SK-N-SH treated with all-trans-retinoic acid at 6 μM for 48 hours (cell line): ENCODE measurements around the gene STK26.

Source experiments
- ATAC-seq: fragments of 200-7000 bp; cut with Tn5 transposase; 3 replicates; pipeline ENCODE4 v1.9.1; 2020; ENCODE audit warnings: mild to moderate bottlenecking, moderate library complexity
- ARNTL ChIP-seq: fragments of 450-650 bp; formaldehyde crosslinking; IDR thresholded peaks from 2 replicates; pipeline ENCODE4 v1.5.0; 2020; ENCODE audit warnings: low read depth, mild to moderate bottlenecking, moderate library complexity, borderline replicate concordance
- CSDC2 ChIP-seq: fragments of 250-450 bp; sonication (Bioruptor Pico); IDR thresholded peaks from 2 replicates; pipeline ENCODE4 v1.5.0; 2020; ENCODE audit warnings: mild to moderate bottlenecking, moderate library complexity
- ESRRG ChIP-seq: fragments of 250-450 bp; sonication (Bioruptor Pico); IDR thresholded peaks from 2 replicates; pipeline ENCODE4 v1.6.1; 2021; ENCODE audit warnings: mild to moderate bottlenecking
- GLIS3 ChIP-seq: fragments of 250-450 bp; sonication (Bioruptor Pico); IDR thresholded peaks from 2 replicates; pipeline ENCODE4 v1.5.0; 2020; ENCODE audit warnings: mild to moderate bottlenecking, moderate library complexity
- ISL1 ChIP-seq: fragments of 250-450 bp; sonication (Bioruptor Pico); IDR thresholded peaks from 2 replicates; pipeline ENCODE4 v2.1.2; 2022; ENCODE audit warnings: mild to moderate bottlenecking, moderate library complexity
- PPARA ChIP-seq: fragments of 250-450 bp; sonication (Bioruptor Pico); IDR thresholded peaks from 2 replicates; pipeline ENCODE4 v1.5.0; 2020; ENCODE audit warnings: mild to moderate bottlenecking, borderline replicate concordance
- SNAI2 ChIP-seq: fragments of 250-450 bp; sonication (Bioruptor Pico); IDR thresholded peaks from 2 replicates; pipeline ENCODE4 v1.5.0; 2020; ENCODE audit warnings: mild to moderate bottlenecking, moderate library complexity
- TCF4 ChIP-seq: fragments of 250-450 bp; sonication (Bioruptor Pico); IDR thresholded peaks from 2 replicates; pipeline ENCODE4 v1.8.0; 2021; ENCODE audit warnings: mild to moderate bottlenecking, moderate library complexity, borderline replicate concordance
- TOX ChIP-seq: fragments of 250-450 bp; sonication (Bioruptor Pico); IDR thresholded peaks from 2 replicates; pipeline ENCODE4 v1.8.0; 2021; ENCODE audit warnings: mild to moderate bottlenecking, moderate library complexity, borderline replicate concordance
- ZC3H10 ChIP-seq: fragments of 250-450 bp; sonication (Bioruptor Pico); IDR thresholded peaks from 2 replicates; pipeline ENCODE4 v1.5.1; 2021; ENCODE audit warnings: mild to moderate bottlenecking, moderate library complexity
- ZFP30 ChIP-seq: fragments of 450-650 bp; formaldehyde crosslinking; IDR thresholded peaks from 2 replicates; pipeline ENCODE4 v1.5.0; 2022; ENCODE audit warnings: mild to moderate bottlenecking, moderate library complexity
- ZNF565 ChIP-seq: fragments of 450-650 bp; formaldehyde crosslinking; conservative IDR thresholded peaks from 2 replicates; pipeline ENCODE4 v1.5.0; 2020; ENCODE audit warnings: low read depth, mild to moderate bottlenecking, moderate library complexity
- ZNF70 ChIP-seq: fragments of 450-650 bp; formaldehyde crosslinking; IDR thresholded peaks from 2 replicates; pipeline ENCODE4 v1.5.0; 2020; ENCODE audit warnings: mild to moderate bottlenecking, moderate library complexity
- ZNF8 ChIP-seq: fragments of 450-650 bp; formaldehyde crosslinking; IDR thresholded peaks from 2 replicates; pipeline ENCODE4 v1.5.0; 2020; ENCODE audit warnings: mild to moderate bottlenecking, moderate library complexity
- TF ChIP-seq, protein P1 (sequence below): fragments of 250-450 bp; sonication (Bioruptor Pico); IDR thresholded peaks from 2 replicates; pipeline ENCODE4 v1.5.0; 2020; ENCODE audit warnings: mild to moderate bottlenecking, moderate library complexity
- TF ChIP-seq, protein P2 (sequence below): fragments of 250-450 bp; sonication (Bioruptor Pico); IDR thresholded peaks from 2 replicates; pipeline ENCODE4 v1.5.1; 2020; ENCODE audit warnings: low read depth, mild to moderate bottlenecking, moderate library complexity
- TF ChIP-seq, protein P3 (sequence below): fragments of 250-450 bp; sonication (Bioruptor Pico); IDR thresholded peaks from 2 replicates; pipeline ENCODE4 v1.8.0; 2020; ENCODE audit warnings: mild to moderate bottlenecking, moderate library complexity, borderline replicate concordance
- TF ChIP-seq, protein P4 (sequence below): fragments of 250-450 bp; sonication (Bioruptor Pico); IDR thresholded peaks from 2 replicates; pipeline ENCODE4 v1.8.0; 2021; ENCODE audit warnings: low read depth, mild to moderate bottlenecking, moderate library complexity, borderline replicate concordance
- TF ChIP-seq, protein P5 (sequence below): fragments of 250-450 bp; sonication (Bioruptor Pico); IDR thresholded peaks from 2 replicates; pipeline ENCODE4 v1.5.1; 2021; ENCODE audit warnings: mild to moderate bottlenecking, moderate library complexity

Gene STK26

DNA sequence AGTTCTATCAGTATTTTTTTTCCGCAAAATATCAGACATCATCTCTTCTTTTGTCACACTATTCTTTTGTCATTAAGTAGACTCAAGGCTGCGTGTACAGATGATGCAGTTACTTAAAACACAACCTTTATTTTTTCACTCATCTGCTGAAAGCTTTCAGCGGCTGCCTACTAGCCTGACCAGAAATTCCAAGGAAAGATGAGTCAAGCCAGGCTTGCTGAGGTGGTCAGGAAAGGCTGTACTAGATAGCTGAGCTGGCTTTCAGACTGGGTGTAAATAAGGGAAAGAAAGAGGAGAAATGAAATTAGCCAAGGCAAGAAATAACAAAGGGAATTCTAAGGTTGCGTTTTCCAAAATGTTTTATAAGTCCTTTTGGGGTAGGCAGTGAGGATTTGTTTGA is 17.9 kb downstream of the STK26 start (continued):
- TF ChIP-seq, protein P1, sequence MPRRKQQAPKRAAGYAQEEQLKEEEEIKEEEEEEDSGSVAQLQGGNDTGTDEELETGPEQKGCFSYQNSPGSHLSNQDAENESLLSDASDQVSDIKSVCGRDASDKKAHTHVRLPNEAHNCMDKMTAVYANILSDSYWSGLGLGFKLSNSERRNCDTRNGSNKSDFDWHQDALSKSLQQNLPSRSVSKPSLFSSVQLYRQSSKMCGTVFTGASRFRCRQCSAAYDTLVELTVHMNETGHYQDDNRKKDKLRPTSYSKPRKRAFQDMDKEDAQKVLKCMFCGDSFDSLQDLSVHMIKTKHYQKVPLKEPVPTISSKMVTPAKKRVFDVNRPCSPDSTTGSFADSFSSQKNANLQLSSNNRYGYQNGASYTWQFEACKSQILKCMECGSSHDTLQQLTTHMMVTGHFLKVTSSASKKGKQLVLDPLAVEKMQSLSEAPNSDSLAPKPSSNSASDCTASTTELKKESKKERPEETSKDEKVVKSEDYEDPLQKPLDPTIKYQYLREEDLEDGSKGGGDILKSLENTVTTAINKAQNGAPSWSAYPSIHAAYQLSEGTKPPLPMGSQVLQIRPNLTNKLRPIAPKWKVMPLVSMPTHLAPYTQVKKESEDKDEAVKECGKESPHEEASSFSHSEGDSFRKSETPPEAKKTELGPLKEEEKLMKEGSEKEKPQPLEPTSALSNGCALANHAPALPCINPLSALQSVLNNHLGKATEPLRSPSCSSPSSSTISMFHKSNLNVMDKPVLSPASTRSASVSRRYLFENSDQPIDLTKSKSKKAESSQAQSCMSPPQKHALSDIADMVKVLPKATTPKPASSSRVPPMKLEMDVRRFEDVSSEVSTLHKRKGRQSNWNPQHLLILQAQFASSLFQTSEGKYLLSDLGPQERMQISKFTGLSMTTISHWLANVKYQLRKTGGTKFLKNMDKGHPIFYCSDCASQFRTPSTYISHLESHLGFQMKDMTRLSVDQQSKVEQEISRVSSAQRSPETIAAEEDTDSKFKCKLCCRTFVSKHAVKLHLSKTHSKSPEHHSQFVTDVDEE (CRISPR knock-in tag): no peak

DNA sequence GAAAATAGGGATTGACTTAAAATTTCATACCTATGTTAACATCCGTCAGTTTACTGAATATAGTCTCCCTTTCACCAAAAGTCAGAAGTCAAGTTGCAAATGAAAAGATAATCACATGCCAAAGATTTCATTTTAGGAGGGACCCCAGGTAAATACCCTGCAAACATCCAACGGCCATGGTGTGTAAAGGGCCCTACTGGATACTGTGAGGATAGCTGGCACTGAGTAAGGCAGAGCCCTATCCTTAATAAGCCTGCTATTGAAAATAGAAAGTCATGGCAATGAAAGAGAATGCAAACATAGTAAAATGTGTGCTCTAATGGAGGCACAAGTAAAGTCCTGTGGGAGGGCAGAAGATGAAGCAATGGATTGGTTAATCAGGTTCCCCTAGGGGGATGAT is 20.9 kb downstream of the STK26 start:
- TF ChIP-seq ZNF8 (CRISPR knock-in tag): no peak
- TF ChIP-seq, all 23 proteins: peak for 0
- ATAC-seq: no peak

DNA sequence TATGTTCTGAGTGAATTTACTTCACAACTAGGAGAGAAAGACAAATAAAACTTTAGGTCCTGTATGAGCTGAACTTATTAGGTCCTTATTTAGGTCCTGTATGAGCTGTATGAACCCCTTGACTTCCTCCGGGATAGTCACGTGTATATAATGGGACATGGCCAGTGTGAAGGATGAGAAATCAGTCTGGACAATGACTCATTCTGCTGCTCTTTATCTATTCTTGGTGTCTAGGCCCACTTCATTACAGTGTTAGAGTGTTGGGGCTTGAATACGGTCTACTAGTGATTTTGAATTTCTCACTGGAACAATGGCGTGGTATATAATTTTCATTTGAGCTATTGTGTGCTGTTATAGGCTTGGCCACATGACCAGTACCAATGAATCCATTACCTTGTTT is 21.9 kb downstream of the STK26 start:
- TF ChIP-seq SNAI2 (no peak), GLIS3 (CRISPR knock-in tag) (no peak), ZNF8 (CRISPR knock-in tag) (no peak), ZNF70 (CRISPR knock-in tag) (no peak), ZFP30 (no peak), PPARA (CRISPR knock-in tag) (no peak), TOX (CRISPR knock-in tag) (no peak), ZC3H10 (CRISPR knock-in tag) (no peak), ARNTL (CRISPR knock-in tag) (no peak), ESRRG (CRISPR knock-in tag) (no peak), CSDC2 (CRISPR knock-in tag) (no peak), TCF4 (CRISPR knock-in tag) (no peak), ISL1 (CRISPR knock-in tag) (no peak), ZNF565 (CRISPR knock-in tag) (no peak)
- TF ChIP-seq, protein P2, sequence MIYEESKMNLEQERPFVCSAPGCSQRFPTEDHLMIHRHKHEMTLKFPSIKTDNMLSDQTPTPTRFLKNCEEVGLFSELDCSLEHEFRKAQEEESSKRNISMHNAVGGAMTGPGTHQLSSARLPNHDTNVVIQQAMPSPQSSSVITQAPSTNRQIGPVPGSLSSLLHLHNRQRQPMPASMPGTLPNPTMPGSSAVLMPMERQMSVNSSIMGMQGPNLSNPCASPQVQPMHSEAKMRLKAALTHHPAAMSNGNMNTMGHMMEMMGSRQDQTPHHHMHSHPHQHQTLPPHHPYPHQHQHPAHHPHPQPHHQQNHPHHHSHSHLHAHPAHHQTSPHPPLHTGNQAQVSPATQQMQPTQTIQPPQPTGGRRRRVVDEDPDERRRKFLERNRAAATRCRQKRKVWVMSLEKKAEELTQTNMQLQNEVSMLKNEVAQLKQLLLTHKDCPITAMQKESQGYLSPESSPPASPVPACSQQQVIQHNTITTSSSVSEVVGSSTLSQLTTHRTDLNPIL (CRISPR knock-in tag): no peak
- TF ChIP-seq, protein P3, sequence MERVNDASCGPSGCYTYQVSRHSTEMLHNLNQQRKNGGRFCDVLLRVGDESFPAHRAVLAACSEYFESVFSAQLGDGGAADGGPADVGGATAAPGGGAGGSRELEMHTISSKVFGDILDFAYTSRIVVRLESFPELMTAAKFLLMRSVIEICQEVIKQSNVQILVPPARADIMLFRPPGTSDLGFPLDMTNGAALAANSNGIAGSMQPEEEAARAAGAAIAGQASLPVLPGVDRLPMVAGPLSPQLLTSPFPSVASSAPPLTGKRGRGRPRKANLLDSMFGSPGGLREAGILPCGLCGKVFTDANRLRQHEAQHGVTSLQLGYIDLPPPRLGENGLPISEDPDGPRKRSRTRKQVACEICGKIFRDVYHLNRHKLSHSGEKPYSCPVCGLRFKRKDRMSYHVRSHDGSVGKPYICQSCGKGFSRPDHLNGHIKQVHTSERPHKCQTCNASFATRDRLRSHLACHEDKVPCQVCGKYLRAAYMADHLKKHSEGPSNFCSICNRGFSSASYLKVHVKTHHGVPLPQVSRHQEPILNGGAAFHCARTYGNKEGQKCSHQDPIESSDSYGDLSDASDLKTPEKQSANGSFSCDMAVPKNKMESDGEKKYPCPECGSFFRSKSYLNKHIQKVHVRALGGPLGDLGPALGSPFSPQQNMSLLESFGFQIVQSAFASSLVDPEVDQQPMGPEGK (CRISPR knock-in tag): no peak
- TF ChIP-seq, protein P4, sequence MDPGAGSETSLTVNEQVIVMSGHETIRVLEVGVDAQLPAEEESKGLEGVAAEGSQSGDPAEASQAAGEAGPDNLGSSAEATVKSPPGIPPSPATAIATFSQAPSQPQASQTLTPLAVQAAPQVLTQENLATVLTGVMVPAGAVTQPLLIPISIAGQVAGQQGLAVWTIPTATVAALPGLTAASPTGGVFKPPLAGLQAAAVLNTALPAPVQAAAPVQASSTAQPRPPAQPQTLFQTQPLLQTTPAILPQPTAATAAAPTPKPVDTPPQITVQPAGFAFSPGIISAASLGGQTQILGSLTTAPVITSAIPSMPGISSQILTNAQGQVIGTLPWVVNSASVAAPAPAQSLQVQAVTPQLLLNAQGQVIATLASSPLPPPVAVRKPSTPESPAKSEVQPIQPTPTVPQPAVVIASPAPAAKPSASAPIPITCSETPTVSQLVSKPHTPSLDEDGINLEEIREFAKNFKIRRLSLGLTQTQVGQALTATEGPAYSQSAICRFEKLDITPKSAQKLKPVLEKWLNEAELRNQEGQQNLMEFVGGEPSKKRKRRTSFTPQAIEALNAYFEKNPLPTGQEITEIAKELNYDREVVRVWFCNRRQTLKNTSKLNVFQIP (CRISPR knock-in tag): no peak
- TF ChIP-seq, protein P5, sequence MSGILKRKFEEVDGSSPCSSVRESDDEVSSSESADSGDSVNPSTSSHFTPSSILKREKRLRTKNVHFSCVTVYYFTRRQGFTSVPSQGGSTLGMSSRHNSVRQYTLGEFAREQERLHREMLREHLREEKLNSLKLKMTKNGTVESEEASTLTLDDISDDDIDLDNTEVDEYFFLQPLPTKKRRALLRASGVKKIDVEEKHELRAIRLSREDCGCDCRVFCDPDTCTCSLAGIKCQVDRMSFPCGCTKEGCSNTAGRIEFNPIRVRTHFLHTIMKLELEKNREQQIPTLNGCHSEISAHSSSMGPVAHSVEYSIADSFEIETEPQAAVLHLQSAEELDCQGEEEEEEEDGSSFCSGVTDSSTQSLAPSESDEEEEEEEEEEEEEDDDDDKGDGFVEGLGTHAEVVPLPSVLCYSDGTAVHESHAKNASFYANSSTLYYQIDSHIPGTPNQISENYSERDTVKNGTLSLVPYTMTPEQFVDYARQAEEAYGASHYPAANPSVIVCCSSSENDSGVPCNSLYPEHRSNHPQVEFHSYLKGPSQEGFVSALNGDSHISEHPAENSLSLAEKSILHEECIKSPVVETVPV (CRISPR knock-in tag): no peak
- TF ChIP-seq, protein P1 (CRISPR knock-in tag): no peak

More for the DNA sequence above, 21.9 kb downstream of the STK26 start:
- peak; percentile 44; the same call in 1 of the 3 replicates for ATAC-seq
